NCI-H2227 treated with DMSO at 0.1 percent for 48 hours (cell line): ENCODE data around the gene SYF2.

Experiments
- DNase-seq: peaks from one replicate; lab custom pipeline; 2025; lab: John Stamatoyannopoulos, UW

The SYF2 gene

GRCh38 chr1:25184001-25184762 is 48.1 kb downstream of the SYF2 start:
- no peak for DNase-seq

GRCh38 chr1:25183126-25183980 is 48.9 kb downstream of the SYF2 start:
- no peak for DNase-seq

GRCh38 chr1:25182629-25183028 is 49.7 kb downstream of the SYF2 start:
- no peak for DNase-seq

- DNase-seq, result no peak
Measured at GRCh38 chr1:25180996-25181395, 51.3 kb downstream of the SYF2 start.

GRCh38 chr1:25178917-25179561 is 53.3 kb downstream of the SYF2 start:
- DNase-seq, result no peak

GRCh38 chr1:25174730-25175612 is 57.3 kb downstream of the SYF2 start:
- no peak for DNase-seq

GRCh38 chr1:25174363-25174729 is 58.0 kb downstream of the SYF2 start:
- no peak for DNase-seq

- DNase-seq, result no peak
Measured at GRCh38 chr1:25173809-25174340, 58.4 kb downstream of the SYF2 start.
